Breast epithelium (tissue), 4 donors: Measurements from ENCODE around the gene ALB. TPM values are rescaled to one million over a fixed set of nuclear protein-coding genes. Genes with fewer than 3 reads are reported as not detected.

Source experiments
- DNase-seq, 2 donors: peaks; one replicate each; pipeline ENCODE4 v3.0.0-alpha.2; 2019; ENCODE audit warnings: low spot score in 2 of 2
- H3K27ac ChIP-seq, 2 donors: fragments of 200-600 bp; sonication (generic) in 1 of 2; one replicate each; pipeline ENCODE4 v1.5.1; 2016 to 2019; ENCODE audit warnings: mild to moderate bottlenecking in 1 of 2
- H3K27me3 ChIP-seq, 2 donors: fragments of 200-600 bp; sonication (generic) in 1 of 2; one replicate each; pipeline versions ENCODE4 v1.5.1 to v1.6.0; 2017 to 2019; ENCODE audit warnings: control low read depth in 1 of 2, mild to moderate bottlenecking in 1 of 2
- H3K36me3 ChIP-seq: fragments of 200-600 bp; one replicate; pipeline ENCODE4 v1.5.1; 2019
- H3K4me1 ChIP-seq, 2 donors: fragments of 200-600 bp; sonication (generic); one replicate each; pipeline ENCODE4 v1.5.1; 2016 to 2019; ENCODE audit warnings: control low read depth in 1 of 2
- H3K4me3 ChIP-seq, 3 donors: fragments of 200-600 bp; sonication (generic); 1 replicate in 2 of 3; 2 replicates in 1 of 3; pipeline ENCODE4 v1.5.1; 2016 to 2019; ENCODE audit warnings: mild to moderate bottlenecking in 3 of 3, moderate library complexity in 2 of 3
- H3K9me3 ChIP-seq, 2 donors: fragments of 200-600 bp; sonication (generic) in 1 of 2; one replicate each; pipeline ENCODE4 v1.5.1; 2016 to 2019; ENCODE audit warnings: control low read depth in 1 of 2
- POLR2A ChIP-seq: fragments of 450-650 bp; IDR thresholded peaks from one replicate; pipeline ENCODE4 v1.6.1; 2016; ENCODE audit warnings: antibody characterized with exemption, mild to moderate bottlenecking, moderate library complexity
- POLR2AphosphoS5 ChIP-seq, 3 donors: sonication (generic); formaldehyde crosslinking; IDR thresholded peaks; one replicate each; pipeline ENCODE4 v1.6.1; 2017; ENCODE audit warnings: antibody characterized with exemption in 3 of 3
- intact Hi-C: fragments of 100-400 bp; cut with DNase I; formaldehyde crosslinking; loops from one replicate; pipeline ENCODE4 v1.15.1; 2023; ENCODE audit warnings: low total_unique reads
- total RNA-seq, 3 donors: library from RNA; depleted of rRNA; stranded (reverse); fragments of >200 nt; gene quantifications; one replicate each; pipeline ENCODE4 v1.1.0, GENCODE V29; 2016
- TF ChIP-seq, protein P1 (sequence below), 3 donors: fragments of 450-650 bp; IDR thresholded peaks; one replicate each; pipeline ENCODE4 v1.5.1; 2016 to 2017; ENCODE audit warnings: antibody characterized with exemption in 3 of 3, mild to moderate bottlenecking in 3 of 3, moderate library complexity in 3 of 3

The ALB gene
- total RNA-seq, 3 donors from 2014 or later: 0.66 to 9.1 TPM; not detected in 1

- Histone ChIP-seq H3K36me3 (no peaks in the 10 kb centered on the region), H3K27me3 (no peaks in the 10 kb centered on the region), H3K4me1 (no peaks in the 10 kb centered on the region), H3K27ac (no peak overlapping the region), H3K4me3 (no peak overlapping the region), H3K9me3 (no peaks in the 10 kb centered on the region)
- TF ChIP-seq, protein P1, sequence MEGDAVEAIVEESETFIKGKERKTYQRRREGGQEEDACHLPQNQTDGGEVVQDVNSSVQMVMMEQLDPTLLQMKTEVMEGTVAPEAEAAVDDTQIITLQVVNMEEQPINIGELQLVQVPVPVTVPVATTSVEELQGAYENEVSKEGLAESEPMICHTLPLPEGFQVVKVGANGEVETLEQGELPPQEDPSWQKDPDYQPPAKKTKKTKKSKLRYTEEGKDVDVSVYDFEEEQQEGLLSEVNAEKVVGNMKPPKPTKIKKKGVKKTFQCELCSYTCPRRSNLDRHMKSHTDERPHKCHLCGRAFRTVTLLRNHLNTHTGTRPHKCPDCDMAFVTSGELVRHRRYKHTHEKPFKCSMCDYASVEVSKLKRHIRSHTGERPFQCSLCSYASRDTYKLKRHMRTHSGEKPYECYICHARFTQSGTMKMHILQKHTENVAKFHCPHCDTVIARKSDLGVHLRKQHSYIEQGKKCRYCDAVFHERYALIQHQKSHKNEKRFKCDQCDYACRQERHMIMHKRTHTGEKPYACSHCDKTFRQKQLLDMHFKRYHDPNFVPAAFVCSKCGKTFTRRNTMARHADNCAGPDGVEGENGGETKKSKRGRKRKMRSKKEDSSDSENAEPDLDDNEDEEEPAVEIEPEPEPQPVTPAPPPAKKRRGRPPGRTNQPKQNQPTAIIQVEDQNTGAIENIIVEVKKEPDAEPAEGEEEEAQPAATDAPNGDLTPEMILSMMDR (IDR thresholded peaks at IDR 0.05): no peak
- TF ChIP-seq POLR2AphosphoS5 (IDR thresholded peaks at IDR 0.05) (no peak), POLR2A (no peak)
- DNase-seq: no peak
- intact Hi-C loops: no loop called here
Observed at GRCh38 chr4:73415807-73416238, 11.7 kb downstream of the ALB start.

DNA sequence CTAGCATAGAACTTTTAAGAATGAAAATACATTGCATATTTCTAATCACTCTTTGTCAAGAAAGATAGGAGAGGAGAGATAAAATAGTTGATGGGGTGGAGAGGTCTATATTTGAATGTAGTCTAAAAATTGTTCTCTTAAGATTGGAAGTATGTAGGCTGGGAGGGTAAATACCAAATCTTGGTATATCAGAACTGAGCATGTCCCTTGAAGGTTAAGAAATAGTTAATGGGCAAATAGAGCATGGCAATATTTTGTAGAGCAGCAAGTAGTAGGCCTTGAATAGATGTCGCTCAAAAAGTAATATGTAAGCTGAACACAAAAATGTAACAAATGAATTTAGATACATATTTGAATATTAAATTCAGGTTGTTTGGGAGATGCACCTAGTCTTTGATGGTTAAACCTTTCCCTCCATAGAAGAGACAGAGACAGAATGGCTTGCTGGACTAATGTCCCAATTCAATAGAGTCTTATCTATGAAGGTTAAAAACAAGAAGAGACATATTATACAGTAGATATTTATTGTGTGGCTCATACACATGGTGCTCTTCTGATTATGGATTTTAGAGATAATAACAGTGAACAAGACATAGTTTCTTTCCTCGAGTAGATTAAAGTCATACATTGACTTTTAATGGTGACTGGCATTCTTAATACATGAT is 12.5 kb downstream of the ALB start:
- TF ChIP-seq, protein P1 (IDR thresholded peaks at IDR 0.05): no peak
- TF ChIP-seq POLR2AphosphoS5 (IDR thresholded peaks at IDR 0.05): no peak
- no peak for TF ChIP-seq POLR2A
- Histone ChIP-seq H3K27me3 (no peaks in the 10 kb centered on the region), H3K4me3 (no peak overlapping the region), H3K4me1 (no peaks in the 10 kb centered on the region), H3K36me3 (no peaks in the 10 kb centered on the region), H3K27ac (no peak overlapping the region), H3K9me3 (no peaks in the 10 kb centered on the region)
- no peak for DNase-seq
- intact Hi-C loops: no loop called here

GRCh38 chr4:73417342-73417741 is 13.3 kb downstream of the ALB start:
- H3K36me3 ChIP-seq: no peaks in the 10 kb centered on the region
- no peaks in the 10 kb centered on the region for H3K4me1 ChIP-seq
- H3K27ac ChIP-seq: no peak overlapping the region
- DNase-seq: no peak
- no peak overlapping the region for H3K4me3 ChIP-seq
- no peak for TF ChIP-seq POLR2A
- TF ChIP-seq POLR2AphosphoS5 (IDR thresholded peaks at IDR 0.05): no peak
- TF ChIP-seq, protein P1 (IDR thresholded peaks at IDR 0.05): no peak
- intact Hi-C loops: no loop called here
- no peaks in the 10 kb centered on the region for H3K27me3 ChIP-seq
- no peaks in the 10 kb centered on the region for H3K9me3 ChIP-seq

DNA sequence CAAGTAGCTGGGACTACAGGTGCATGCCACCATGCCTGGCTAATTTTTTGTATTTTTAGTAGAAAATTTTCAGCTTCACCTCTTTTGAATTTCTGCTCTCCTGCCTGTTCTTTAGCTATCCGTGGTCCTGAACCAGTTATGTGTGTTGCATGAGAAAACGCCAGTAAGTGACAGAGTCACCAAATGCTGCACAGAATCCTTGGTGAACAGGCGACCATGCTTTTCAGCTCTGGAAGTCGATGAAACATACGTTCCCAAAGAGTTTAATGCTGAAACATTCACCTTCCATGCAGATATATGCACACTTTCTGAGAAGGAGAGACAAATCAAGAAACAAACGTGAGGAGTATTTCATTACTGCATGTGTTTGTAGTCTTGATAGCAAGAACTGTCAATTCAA is 13.9 kb downstream of the ALB start:
- intact Hi-C loops: no loop called here
- no peak overlapping the region for H3K27ac ChIP-seq
- no peaks in the 10 kb centered on the region for H3K4me1 ChIP-seq
- H3K36me3 ChIP-seq: no peaks in the 10 kb centered on the region
- TF ChIP-seq POLR2AphosphoS5 (IDR thresholded peaks at IDR 0.05) (no peak), POLR2A (no peak)
- TF ChIP-seq, protein P1 (IDR thresholded peaks at IDR 0.05): no peak
- no peaks in the 10 kb centered on the region for H3K27me3 ChIP-seq
- no peak overlapping the region for H3K4me3 ChIP-seq
- no peaks in the 10 kb centered on the region for H3K9me3 ChIP-seq
- DNase-seq: no peak

- no peaks in the 10 kb centered on the region for H3K4me1 ChIP-seq
- TF ChIP-seq POLR2AphosphoS5 (IDR thresholded peaks at IDR 0.05): no peak
- TF ChIP-seq, protein P1 (IDR thresholded peaks at IDR 0.05): no peak
- H3K27ac ChIP-seq: no peak overlapping the region
- H3K4me3 ChIP-seq: no peak overlapping the region
- H3K36me3 ChIP-seq: no peaks in the 10 kb centered on the region
- no peaks in the 10 kb centered on the region for H3K9me3 ChIP-seq
- H3K27me3 ChIP-seq: no peaks in the 10 kb centered on the region
- DNase-seq: no peak
- intact Hi-C loops: no loop called here
Observed at GRCh38 chr4:73418677-73419076, 14.6 kb downstream of the ALB start.
